Loucy (cell line): ENCODE data around the gene ATP1A1.

ENCODE experiments used
- H2AFZ ChIP-seq: fragments of 200-600 bp; sonication (generic); 2 replicates; pipeline ENCODE4 v1.6.0; 2016; ENCODE audit warnings: antibody characterized with exemption, mild to moderate bottlenecking, low read length, moderate library complexity
- H3F3A ChIP-seq: fragments of 200-600 bp; 2 replicates; pipeline ENCODE4 v1.6.0; 2016; ENCODE audit warnings: antibody characterized with exemption, low read depth, mild to moderate bottlenecking
- H3K27me3 ChIP-seq: fragments of 200-600 bp; sonication (generic); 2 replicates; pipeline ENCODE4 v1.6.1; 2014; ENCODE audit warnings: low read length, mild to moderate bottlenecking; ENCODE audit not compliant: insufficient read depth, poor library complexity, severe bottlenecking
- H3K36me3 ChIP-seq: fragments of 200-600 bp; sonication (generic); 2 replicates; pipeline ENCODE4 v1.6.1; 2016; ENCODE audit warnings: low read length; ENCODE audit not compliant: insufficient read depth
- H3K4me1 ChIP-seq: fragments of 200-600 bp; sonication (generic); 2 replicates; pipeline ENCODE4 v1.5.1; 2014; ENCODE audit warnings: low read length, mild to moderate bottlenecking; ENCODE audit not compliant: insufficient read depth, poor library complexity, severe bottlenecking
- H3K4me2 ChIP-seq: fragments of 200-600 bp; sonication (generic); 2 replicates; pipeline ENCODE4 v1.6.0; 2014; ENCODE audit warnings: antibody characterized with exemption, low read length, low read depth, mild to moderate bottlenecking; ENCODE audit not compliant: poor library complexity, severe bottlenecking
- H3K4me3 ChIP-seq: fragments of 200-600 bp; sonication (generic); 2 replicates; pipeline ENCODE4 v1.5.1; 2014; ENCODE audit warnings: low read length, mild to moderate bottlenecking, mixed read lengths; ENCODE audit not compliant: poor library complexity, severe bottlenecking
- H3K79me2 ChIP-seq: fragments of 200-600 bp; sonication (generic); 2 replicates; pipeline ENCODE4 v1.6.1; 2014; ENCODE audit warnings: low read length; ENCODE audit not compliant: insufficient read depth
- H3K9ac ChIP-seq: fragments of 200-600 bp; sonication (generic); 2 replicates; pipeline ENCODE4 v1.6.0; 2014; ENCODE audit warnings: mild to moderate bottlenecking, low read depth, low read length, moderate library complexity; ENCODE audit not compliant: poor library complexity, severe bottlenecking
- H3K9me2 ChIP-seq: fragments of 200-600 bp; sonication (generic); replicated peaks from 2 replicates; pipeline ENCODE4 v1.6.1; 2016; ENCODE audit warnings: low read depth, low read length, mixed read lengths
- H3K9me3 ChIP-seq: fragments of 200-600 bp; sonication (generic); 2 replicates; pipeline ENCODE4 v1.6.1; 2014; ENCODE audit warnings: mild to moderate bottlenecking, antibody characterized with exemption, low read length, low read depth; ENCODE audit not compliant: insufficient read depth
- H4K20me1 ChIP-seq: fragments of 200-600 bp; sonication (generic); 2 replicates; pipeline ENCODE4 v1.6.0; 2014; ENCODE audit warnings: antibody characterized with exemption, low read length, mild to moderate bottlenecking; ENCODE audit not compliant: insufficient read depth, poor library complexity, severe bottlenecking
- CTCF ChIP-seq: fragments of 200-600 bp; sonication (generic); conservative IDR thresholded peaks from 2 replicates; pipeline ENCODE4 v1.5.1; 2014; ENCODE audit warnings: mild to moderate bottlenecking, antibody characterized with exemption, low read length
- EZH2phosphoT487 ChIP-seq: fragments of 200-600 bp; IDR thresholded peaks from 2 replicates; pipeline ENCODE4 v1.6.1; 2018; ENCODE audit warnings: antibody characterized with exemption, mild to moderate bottlenecking, moderate library complexity, borderline replicate concordance

Gene ATP1A1

GRCh38 chr1:116409751-116410191, 36.7 kb downstream of the ATP1A1 start:
- no peak overlapping the region for H3K4me2 ChIP-seq
- no peak overlapping the region for H3K9ac ChIP-seq
- H3K36me3 ChIP-seq = peaks cover 16% of the 10 kb centered on the region; the same call in 1 of the 2 replicates
- H2AFZ ChIP-seq = no peak overlapping the region
- no peak for TF ChIP-seq CTCF
- no peak for TF ChIP-seq EZH2phosphoT487
- H3K4me3 ChIP-seq = no peak overlapping the region
- no peaks in the 10 kb centered on the region for H3K9me2 ChIP-seq
- no peaks in the 10 kb centered on the region for H3K79me2 ChIP-seq
- H3K4me1 ChIP-seq = no peaks in the 10 kb centered on the region
- H3F3A ChIP-seq = no peaks in the 10 kb centered on the region
- H3K27me3 ChIP-seq = no peaks in the 10 kb centered on the region
- H3K9me3 ChIP-seq = no peaks in the 10 kb centered on the region
- no peaks in the 10 kb centered on the region for H4K20me1 ChIP-seq

- H3F3A ChIP-seq = no peaks in the 10 kb centered on the region
- H2AFZ ChIP-seq = no peak overlapping the region
- H3K9me3 ChIP-seq = no peaks in the 10 kb centered on the region
- peaks cover 6% of the 10 kb centered on the region for H3K4me1 ChIP-seq
- no peaks in the 10 kb centered on the region for H3K9me2 ChIP-seq
- no peak overlapping the region for H3K9ac ChIP-seq
- H3K27me3 ChIP-seq = no peaks in the 10 kb centered on the region
- H3K4me3 ChIP-seq = no peak overlapping the region
- H3K4me2 ChIP-seq = no peak overlapping the region
- no peak for TF ChIP-seq EZH2phosphoT487
- no peak for TF ChIP-seq CTCF
- no peaks in the 10 kb centered on the region for H4K20me1 ChIP-seq
- H3K79me2 ChIP-seq = no peaks in the 10 kb centered on the region
- H3K36me3 ChIP-seq = no peaks in the 10 kb centered on the region; the same call in 1 of the 2 replicates
Observed at GRCh38 chr1:116411784-116412479, 38.9 kb downstream of the ATP1A1 start.

GRCh38 chr1:116412480-116412798, 39.4 kb downstream of the ATP1A1 start:
- Histone ChIP-seq H3K9me2 (no peaks in the 10 kb centered on the region), H3K36me3 (no peaks in the 10 kb centered on the region; the same call in 1 of the 2 replicates), H3K9ac (no peak overlapping the region), H4K20me1 (no peaks in the 10 kb centered on the region), H3K27me3 (no peaks in the 10 kb centered on the region), H3K9me3 (no peaks in the 10 kb centered on the region), H3K4me3 (no peak overlapping the region), H3K79me2 (peaks cover 4% of the 10 kb centered on the region; the same call in 1 of the 2 replicates), H3K4me2 (no peak overlapping the region), H3F3A (no peaks in the 10 kb centered on the region), H2AFZ (no peak overlapping the region), H3K4me1 (peaks cover 11% of the 10 kb centered on the region)
- no peak for TF ChIP-seq CTCF
